GM23338 (cell line): ENCODE data around the gene CACNA1F. TPM values are rescaled to one million over a fixed set of nuclear protein-coding genes. Genes with fewer than 3 reads are reported as not detected.

Source experiments
- ATAC-seq: fragments of 200-7000 bp; cut with Tn5 transposase; 3 replicates; pipeline ENCODE4 v1.9.1; 2020
- DNase-seq: peaks from one replicate; pipeline ENCODE4 v3.0.0-alpha.2; 2015; ENCODE audit warnings: low spot score
- H2AFZ ChIP-seq: fragments of 200-600 bp; sonication (generic); 2 replicates; pipeline ENCODE4 v1.8.0; 2016; ENCODE audit warnings: antibody characterized with exemption, mild to moderate bottlenecking, moderate library complexity
- H3F3A ChIP-seq: fragments of 200-600 bp; sonication (generic); replicated peaks from 2 replicates; pipeline ENCODE4 v1.8.0; 2017; ENCODE audit warnings: antibody characterized with exemption, mixed run types, low read depth
- H3K27ac ChIP-seq: fragments of 200-600 bp; sonication (generic); 2 replicates; pipeline ENCODE4 v1.6.1; 2016; ENCODE audit warnings: low read depth
- H3K27me3 ChIP-seq: fragments of 200-600 bp; sonication (generic); 2 replicates; pipeline ENCODE4 v1.8.0; 2016; ENCODE audit warnings: mild to moderate bottlenecking, mixed run types, moderate library complexity; ENCODE audit not compliant: insufficient read depth
- H3K36me3 ChIP-seq: fragments of 200-600 bp; sonication (generic); 2 replicates; pipeline ENCODE4 v1.8.0; 2016; ENCODE audit warnings: mild to moderate bottlenecking; ENCODE audit not compliant: insufficient read depth
- H3K4me1 ChIP-seq: fragments of 200-600 bp; sonication (generic); 2 replicates; pipeline ENCODE4 v1.8.0; 2016; ENCODE audit warnings: mild to moderate bottlenecking, moderate library complexity; ENCODE audit not compliant: insufficient read depth
- H3K4me2 ChIP-seq: fragments of 200-600 bp; sonication (generic); 2 replicates; pipeline ENCODE4 v1.7.1; 2017; ENCODE audit warnings: mixed run types
- H3K4me3 ChIP-seq: fragments of 200-600 bp; sonication (generic); 2 replicates; pipeline ENCODE4 v1.6.1; 2016; ENCODE audit warnings: mixed run types
- H3K79me2 ChIP-seq: fragments of 200-600 bp; sonication (generic); replicated peaks from 2 replicates; pipeline ENCODE4 v1.8.0; 2017; ENCODE audit warnings: mild to moderate bottlenecking; ENCODE audit not compliant: insufficient read depth
- H3K9me2 ChIP-seq: fragments of 200-600 bp; sonication (generic); 2 replicates; pipeline ENCODE4 v1.8.0; 2017; ENCODE audit not compliant: insufficient read depth
- H4K20me1 ChIP-seq: fragments of 200-600 bp; sonication (generic); replicated peaks from 2 replicates; pipeline ENCODE4 v1.8.0; 2017; ENCODE audit warnings: mild to moderate bottlenecking; ENCODE audit not compliant: insufficient read depth
- H3K27ac Mint-ChIP-seq: 2 replicates; pipeline ENCODE4 v1.8.0; 2020; ENCODE audit warnings: inconsistent platforms, mild to moderate bottlenecking, moderate library complexity, mixed read lengths
- H3K27me3 Mint-ChIP-seq: 3 replicates; pipeline ENCODE4 v1.8.0; 2022; ENCODE audit warnings: low read depth, mild to moderate bottlenecking, moderate library complexity, mixed read lengths, inconsistent platforms; ENCODE audit not compliant: insufficient read depth, poor library complexity
- H3K36me3 Mint-ChIP-seq: 3 replicates; pipeline ENCODE4 v1.8.0; 2021; ENCODE audit warnings: low read depth, mild to moderate bottlenecking, inconsistent platforms, moderate library complexity, mixed read lengths
- H3K4me1 Mint-ChIP-seq: 3 replicates; pipeline ENCODE4 v1.8.0; 2020; ENCODE audit warnings: mild to moderate bottlenecking, inconsistent platforms, mixed read lengths
- H3K4me3 Mint-ChIP-seq: 3 replicates; pipeline ENCODE4 v1.8.0; 2021; ENCODE audit warnings: moderate library complexity, mild to moderate bottlenecking, inconsistent platforms, mixed read lengths
- H3K9me3 Mint-ChIP-seq: 3 replicates; pipeline ENCODE4 v1.8.0; 2020; ENCODE audit warnings: moderate library complexity, mild to moderate bottlenecking, inconsistent platforms, mixed read lengths
- CREB1 ChIP-seq: fragments of 250-450 bp; sonication (Bioruptor Pico); IDR thresholded peaks from 2 replicates; pipeline ENCODE4 v1.5.0; 2020; ENCODE audit warnings: low read depth, mild to moderate bottlenecking, moderate library complexity
- ETS1 ChIP-seq: IDR thresholded peaks from 2 replicates; pipeline ENCODE4 v1.6.1; 2016; ENCODE audit warnings: antibody characterized with exemption
- EZH2 ChIP-seq: fragments of 200-600 bp; sonication (generic); IDR thresholded peaks from one replicate; pipeline ENCODE4 v1.8.0; 2017; ENCODE audit warnings: antibody characterized with exemption, mild to moderate bottlenecking, low read depth; ENCODE audit not compliant: unreplicated experiment
- EZH2phosphoT487 ChIP-seq: fragments of 200-600 bp; sonication (generic); IDR thresholded peaks from one replicate; pipeline ENCODE4 v1.8.1; 2018; ENCODE audit warnings: antibody characterized with exemption; ENCODE audit not compliant: unreplicated experiment
- JUNB ChIP-seq: IDR thresholded peaks from one replicate; pipeline ENCODE4 v1.6.1; 2016; ENCODE audit warnings: antibody characterized with exemption; ENCODE audit not compliant: unreplicated experiment
- NANOG ChIP-seq: IDR thresholded peaks from 2 replicates; pipeline ENCODE4 v1.6.1; 2016; ENCODE audit warnings: antibody characterized with exemption, borderline replicate concordance
- POLR2AphosphoS5 ChIP-seq: IDR thresholded peaks from 2 replicates; pipeline ENCODE4 v1.6.1; 2016; ENCODE audit warnings: antibody characterized with exemption, low read depth
- STAT1 ChIP-seq: IDR thresholded peaks from one replicate; pipeline ENCODE4 v1.6.1; 2016; ENCODE audit warnings: antibody characterized with exemption; ENCODE audit not compliant: unreplicated experiment
- ZNF114 ChIP-seq: fragments of 250-450 bp; sonication (Bioruptor Pico); IDR thresholded peaks from 2 replicates; pipeline ENCODE4 v1.5.0; 2020; ENCODE audit warnings: mild to moderate bottlenecking, moderate library complexity
- ZNF331 ChIP-seq: fragments of 250-450 bp; sonication (Bioruptor Pico); IDR thresholded peaks from 2 replicates; pipeline ENCODE4 v1.5.0; 2020; ENCODE audit warnings: low read depth, mild to moderate bottlenecking, moderate library complexity
- ZNF462 ChIP-seq: fragments of 250-450 bp; sonication (Bioruptor Pico); IDR thresholded peaks from 2 replicates; pipeline ENCODE4 v1.5.0; 2020; ENCODE audit warnings: mild to moderate bottlenecking, moderate library complexity
- polyA plus RNA-seq: library from polyadenylated mRNA; unstranded; fragments of >200 nt; fragmentation: Nextera tagmentation; extraction: Ambion mirVana; gene quantifications from 2 replicates; pipeline ENCODE4 v1.2.1, GENCODE V29; 2016
- total RNA-seq: library from RNA; depleted of rRNA; stranded (reverse); fragments of >200 nt; shearing (Covaris generic); gene quantifications from 2 replicates; pipeline ENCODE4 v1.2.3, GENCODE V29; 2014
- TF ChIP-seq, protein P1 (sequence below), 2 experiments: fragments of 200-600 bp in 1 of 2; sonication (generic) in 1 of 2; conservative IDR thresholded peaks; 2 replicates each; pipeline versions ENCODE4 v1.5.1 to v1.6.1; 2016 to 2017; ENCODE audit warnings: antibody characterized with exemption in 2 of 2, low read depth in 2 of 2, mild to moderate bottlenecking in 2 of 2, moderate library complexity in 1 of 2
- TF ChIP-seq, protein P2 (sequence below): IDR thresholded peaks from one replicate; pipeline ENCODE4 v1.6.1; 2018; ENCODE audit warnings: antibody characterized with exemption; ENCODE audit not compliant: unreplicated experiment

The CACNA1F gene
- total and polyA plus RNA-seq, 2 experiments from 2014 or later: 0.44 to 0.90 TPM

- Mint-ChIP-seq H3K9me3 (no peaks in the 10 kb centered on the region), H3K27me3 (peaks cover 6% of the 10 kb centered on the region), H3K4me1 (no peaks in the 10 kb centered on the region), H3K4me3 (no peak overlapping the region), H3K27ac (no peak overlapping the region), H3K36me3 (peaks cover 2% of the 10 kb centered on the region; the same call in 1 of the 3 replicates)
- H3K79me2 ChIP-seq: no peaks in the 10 kb centered on the region
- no peaks in the 10 kb centered on the region for H3K4me1 ChIP-seq
- no peak overlapping the region for H2AFZ ChIP-seq
- H3K4me3 ChIP-seq: no peak overlapping the region
- DNase-seq (no peak), ATAC-seq (no peak)
- no peak overlapping the region for H3K4me2 ChIP-seq
- TF ChIP-seq JUNB: no peak
- TF ChIP-seq, protein P1, sequence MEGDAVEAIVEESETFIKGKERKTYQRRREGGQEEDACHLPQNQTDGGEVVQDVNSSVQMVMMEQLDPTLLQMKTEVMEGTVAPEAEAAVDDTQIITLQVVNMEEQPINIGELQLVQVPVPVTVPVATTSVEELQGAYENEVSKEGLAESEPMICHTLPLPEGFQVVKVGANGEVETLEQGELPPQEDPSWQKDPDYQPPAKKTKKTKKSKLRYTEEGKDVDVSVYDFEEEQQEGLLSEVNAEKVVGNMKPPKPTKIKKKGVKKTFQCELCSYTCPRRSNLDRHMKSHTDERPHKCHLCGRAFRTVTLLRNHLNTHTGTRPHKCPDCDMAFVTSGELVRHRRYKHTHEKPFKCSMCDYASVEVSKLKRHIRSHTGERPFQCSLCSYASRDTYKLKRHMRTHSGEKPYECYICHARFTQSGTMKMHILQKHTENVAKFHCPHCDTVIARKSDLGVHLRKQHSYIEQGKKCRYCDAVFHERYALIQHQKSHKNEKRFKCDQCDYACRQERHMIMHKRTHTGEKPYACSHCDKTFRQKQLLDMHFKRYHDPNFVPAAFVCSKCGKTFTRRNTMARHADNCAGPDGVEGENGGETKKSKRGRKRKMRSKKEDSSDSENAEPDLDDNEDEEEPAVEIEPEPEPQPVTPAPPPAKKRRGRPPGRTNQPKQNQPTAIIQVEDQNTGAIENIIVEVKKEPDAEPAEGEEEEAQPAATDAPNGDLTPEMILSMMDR (conservative IDR thresholded peaks at IDR 0.05; ENCODE audit: low read depth in 2 of 2): no peak
- TF ChIP-seq POLR2AphosphoS5: no peak
- no peak for TF ChIP-seq NANOG
- TF ChIP-seq CREB1 (CRISPR knock-in tag): no peak
- TF ChIP-seq EZH2: no peak
- TF ChIP-seq, protein P2, sequence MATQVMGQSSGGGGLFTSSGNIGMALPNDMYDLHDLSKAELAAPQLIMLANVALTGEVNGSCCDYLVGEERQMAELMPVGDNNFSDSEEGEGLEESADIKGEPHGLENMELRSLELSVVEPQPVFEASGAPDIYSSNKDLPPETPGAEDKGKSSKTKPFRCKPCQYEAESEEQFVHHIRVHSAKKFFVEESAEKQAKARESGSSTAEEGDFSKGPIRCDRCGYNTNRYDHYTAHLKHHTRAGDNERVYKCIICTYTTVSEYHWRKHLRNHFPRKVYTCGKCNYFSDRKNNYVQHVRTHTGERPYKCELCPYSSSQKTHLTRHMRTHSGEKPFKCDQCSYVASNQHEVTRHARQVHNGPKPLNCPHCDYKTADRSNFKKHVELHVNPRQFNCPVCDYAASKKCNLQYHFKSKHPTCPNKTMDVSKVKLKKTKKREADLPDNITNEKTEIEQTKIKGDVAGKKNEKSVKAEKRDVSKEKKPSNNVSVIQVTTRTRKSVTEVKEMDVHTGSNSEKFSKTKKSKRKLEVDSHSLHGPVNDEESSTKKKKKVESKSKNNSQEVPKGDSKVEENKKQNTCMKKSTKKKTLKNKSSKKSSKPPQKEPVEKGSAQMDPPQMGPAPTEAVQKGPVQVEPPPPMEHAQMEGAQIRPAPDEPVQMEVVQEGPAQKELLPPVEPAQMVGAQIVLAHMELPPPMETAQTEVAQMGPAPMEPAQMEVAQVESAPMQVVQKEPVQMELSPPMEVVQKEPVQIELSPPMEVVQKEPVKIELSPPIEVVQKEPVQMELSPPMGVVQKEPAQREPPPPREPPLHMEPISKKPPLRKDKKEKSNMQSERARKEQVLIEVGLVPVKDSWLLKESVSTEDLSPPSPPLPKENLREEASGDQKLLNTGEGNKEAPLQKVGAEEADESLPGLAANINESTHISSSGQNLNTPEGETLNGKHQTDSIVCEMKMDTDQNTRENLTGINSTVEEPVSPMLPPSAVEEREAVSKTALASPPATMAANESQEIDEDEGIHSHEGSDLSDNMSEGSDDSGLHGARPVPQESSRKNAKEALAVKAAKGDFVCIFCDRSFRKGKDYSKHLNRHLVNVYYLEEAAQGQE: no peak
- no peak for TF ChIP-seq ZNF331 (CRISPR knock-in tag)
- no peak for TF ChIP-seq ZNF462
- TF ChIP-seq ZNF114 (CRISPR knock-in tag): no peak
- no peak for TF ChIP-seq ETS1
- TF ChIP-seq STAT1: no peak
- TF ChIP-seq EZH2phosphoT487: no peak
- no peaks in the 10 kb centered on the region for H3F3A ChIP-seq
- no peak overlapping the region for H3K27ac ChIP-seq
- H3K36me3 ChIP-seq: no peaks in the 10 kb centered on the region
- no peaks in the 10 kb centered on the region for H3K27me3 ChIP-seq
- no peaks in the 10 kb centered on the region for H4K20me1 ChIP-seq
- H3K9me2 ChIP-seq: no peaks in the 10 kb centered on the region
Observed at GRCh38 chrX:49247346-49247745, 14.2 kb upstream of the CACNA1F start.
